HG03066 (cell line): ENCODE results near the gene CHORDC1.
A peak's percentile ranks its signal among the peaks of the same experiment; 100 is the strongest.
"Not testable (repeated sequence)": the region's sequence is repeated elsewhere in the genome, so short reads cannot be mapped to it uniquely, and the experiment has no call there.

ENCODE experiments used
- ATAC-seq: cut with Tn5 transposase; IDR thresholded peaks from one replicate; pipeline ENCODE4 v1.9.1; 2021; ENCODE audit warnings: low read depth; ENCODE audit not compliant: unreplicated experiment

CHORDC1 gene

GRCh38 chr11:90222459-90223247 is at the start of gene CHORDC1:
TSS of gene CHORDC1 (minus strand) at chr11:90223049. CDS start at chr11:90222954, 95 bp downstream.
- ATAC-seq = peak; percentile 89

DNA sequence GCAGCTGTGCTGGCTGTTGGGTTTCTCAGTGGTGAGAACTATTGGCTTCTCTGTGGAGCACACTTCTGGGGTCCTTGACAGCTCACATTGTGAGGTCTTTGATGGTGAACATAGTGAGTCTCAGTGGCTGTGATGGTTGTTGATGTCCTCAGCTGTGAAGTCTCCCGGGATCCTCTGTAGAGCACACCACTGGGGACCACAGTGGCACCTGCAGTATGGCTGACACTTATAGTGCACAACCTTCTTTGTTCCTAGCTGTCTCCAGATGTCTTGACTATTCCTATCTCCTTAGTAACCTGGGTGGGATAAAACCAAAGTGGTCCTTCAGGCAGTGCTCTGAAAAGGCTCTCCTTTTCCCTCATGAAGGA is 34.3 kb upstream of the CHORDC1 start:
- ATAC-seq = no peak

- ATAC-seq = no peak
Measured at GRCh38 chr11:90256404-90257157, 33.7 kb upstream of the CHORDC1 start.

- ATAC-seq = no peak
Measured at GRCh38 chr11:90254065-90254464, 31.2 kb upstream of the CHORDC1 start.

DNA sequence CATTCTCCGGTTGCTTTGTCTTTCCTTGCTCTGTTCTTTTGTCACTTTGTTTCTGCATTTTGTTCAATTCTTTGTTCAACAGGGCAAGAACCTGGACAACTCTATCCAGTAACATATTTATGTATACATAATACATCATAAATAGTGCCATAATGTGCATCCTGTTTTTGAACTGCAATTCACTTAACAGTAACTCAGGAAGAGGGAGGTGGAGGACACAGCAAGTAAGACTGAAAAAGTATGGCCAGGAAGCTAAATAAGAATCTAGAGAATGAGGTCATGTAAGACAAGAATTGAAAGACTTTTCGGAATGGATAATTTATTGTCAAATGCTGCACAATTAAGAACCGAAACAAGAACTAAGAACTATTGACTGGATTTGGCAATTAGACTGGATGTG is 29.2 kb upstream of the CHORDC1 start:
- ATAC-seq = no peak

- ATAC-seq = no peak
Measured at GRCh38 chr11:90251599-90251998, 28.8 kb upstream of the CHORDC1 start.

GRCh38 chr11:90250970-90251369 is 28.1 kb upstream of the CHORDC1 start:
- no peak for ATAC-seq

DNA sequence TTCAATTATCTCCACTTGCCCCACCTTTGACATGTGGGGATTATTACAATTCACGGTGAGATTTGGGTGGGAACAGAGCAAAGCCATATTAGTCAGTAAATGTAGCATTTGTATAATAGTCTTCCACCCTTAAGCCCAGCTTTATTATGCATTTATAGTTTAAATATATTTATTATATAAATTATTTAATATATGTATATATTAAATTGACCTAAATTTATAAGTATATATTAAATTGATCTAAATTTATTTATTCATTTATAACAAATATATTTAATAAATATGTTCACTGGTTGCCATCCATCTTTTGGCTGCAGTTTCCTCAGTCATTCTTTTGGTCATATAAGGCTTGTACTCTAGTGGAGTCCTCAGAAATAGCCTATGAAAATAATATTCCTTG is 23.6 kb upstream of the CHORDC1 start:
- no peak for ATAC-seq

GRCh38 chr11:90243534-90243933 is 20.7 kb upstream of the CHORDC1 start:
- no peak for ATAC-seq

DNA sequence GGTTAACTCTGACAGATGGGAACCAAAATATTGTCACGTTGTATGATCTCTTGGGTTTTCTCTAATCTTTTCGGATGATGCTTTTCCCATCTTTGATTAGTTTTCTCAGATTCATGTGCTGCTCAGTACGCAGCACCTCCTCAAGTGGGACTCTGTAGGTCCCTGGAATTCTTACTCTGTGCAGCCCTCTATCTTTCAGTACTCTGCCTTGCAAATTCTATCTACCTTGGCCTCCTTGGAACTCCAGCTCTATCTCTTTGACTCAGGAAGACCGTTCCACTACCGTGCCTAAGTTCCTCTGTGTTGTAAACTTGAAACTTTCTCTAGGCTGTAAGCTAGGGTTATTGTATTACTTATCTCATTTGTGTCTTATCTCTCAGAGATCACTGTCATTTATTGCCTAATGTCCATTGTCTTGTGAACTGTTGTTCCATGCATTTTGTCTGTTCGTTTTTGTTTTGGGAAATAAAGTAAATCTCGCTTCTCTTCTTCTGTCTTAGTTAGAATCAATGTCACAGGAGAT is 20.1 kb upstream of the CHORDC1 start:
- no peak for ATAC-seq

DNA sequence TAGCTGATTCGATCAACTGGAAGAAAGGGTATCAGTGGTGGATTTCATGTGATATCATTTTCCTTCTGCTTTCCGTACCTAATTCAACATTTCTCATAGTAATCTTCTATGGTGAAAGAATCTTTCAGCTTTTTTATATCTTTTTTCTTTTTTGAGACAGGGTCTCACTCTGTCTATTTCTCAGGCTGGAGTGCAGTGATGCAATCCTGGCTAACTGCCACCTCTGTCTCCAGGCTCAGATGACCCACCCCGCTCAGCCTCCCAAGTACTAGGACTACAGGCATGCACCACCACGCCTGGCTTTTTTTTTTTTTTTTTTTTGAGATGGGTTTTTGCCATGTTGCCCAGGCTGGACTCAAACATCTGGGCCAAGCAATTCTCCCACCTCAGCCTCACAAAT is 18.6 kb upstream of the CHORDC1 start:
- ATAC-seq = no peak

GRCh38 chr11:90239967-90240636 is 17.3 kb upstream of the CHORDC1 start:
- ATAC-seq = not testable (repeated sequence)

GRCh38 chr11:90237004-90237403 is 14.2 kb upstream of the CHORDC1 start:
- ATAC-seq = no peak

- ATAC-seq = no peak
Measured at GRCh38 chr11:90235526-90235925, 12.7 kb upstream of the CHORDC1 start.

- ATAC-seq = no peak
Measured at GRCh38 chr11:90234977-90235376, 12.1 kb upstream of the CHORDC1 start.

- no peak for ATAC-seq
Measured at GRCh38 chr11:90229791-90230190, 6.9 kb upstream of the CHORDC1 start.

GRCh38 chr11:90228056-90228455 is 5.2 kb upstream of the CHORDC1 start:
- ATAC-seq = no peak

DNA sequence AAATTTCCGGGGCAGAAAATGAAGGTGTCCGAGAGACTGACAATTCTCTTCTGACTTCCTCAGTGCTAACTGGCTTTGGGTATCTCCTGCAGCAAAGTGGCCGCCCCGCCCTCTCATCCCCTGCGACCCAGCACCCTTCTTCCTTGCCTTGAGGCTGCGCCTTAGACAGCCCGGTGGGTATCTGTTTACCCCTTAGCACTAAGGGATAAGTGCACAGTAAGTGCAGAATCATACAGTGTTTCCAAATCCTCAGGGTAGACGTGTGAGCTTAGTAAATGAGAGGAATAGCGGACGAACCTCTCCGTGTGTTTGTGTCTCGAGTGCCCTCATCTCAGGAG is 368 bp upstream of the CHORDC1 start:
- ATAC-seq = peak; percentile 46

- peak; percentile 15 for ATAC-seq
Measured at GRCh38 chr11:90221803-90222458, 918 bp downstream of the CHORDC1 start.

- no peak for ATAC-seq
Measured at GRCh38 chr11:90220391-90220790, 2.5 kb downstream of the CHORDC1 start.

GRCh38 chr11:90219438-90219837 is 3.4 kb downstream of the CHORDC1 start:
- ATAC-seq = no peak
